NCI-H748 (cell line): ENCODE data around the gene MAP3K3.

Experiments
- DNase-seq: peaks from one replicate; lab custom pipeline; 2025; ENCODE audit not compliant: unreplicated experiment; lab: John Stamatoyannopoulos, UW

MAP3K3 gene

GRCh38 chr17:63621684-63622573 is at the start of gene MAP3K3:
Gene MAP3K3 (plus strand): TSS chr17:63622417. CDS start chr17:63622760, 343 bp downstream.
- DNase-seq: peak; percentile 100

- no peak for DNase-seq
Observed at GRCh38 chr17:63573634-63574033, 48.6 kb upstream of the MAP3K3 start.

DNA sequence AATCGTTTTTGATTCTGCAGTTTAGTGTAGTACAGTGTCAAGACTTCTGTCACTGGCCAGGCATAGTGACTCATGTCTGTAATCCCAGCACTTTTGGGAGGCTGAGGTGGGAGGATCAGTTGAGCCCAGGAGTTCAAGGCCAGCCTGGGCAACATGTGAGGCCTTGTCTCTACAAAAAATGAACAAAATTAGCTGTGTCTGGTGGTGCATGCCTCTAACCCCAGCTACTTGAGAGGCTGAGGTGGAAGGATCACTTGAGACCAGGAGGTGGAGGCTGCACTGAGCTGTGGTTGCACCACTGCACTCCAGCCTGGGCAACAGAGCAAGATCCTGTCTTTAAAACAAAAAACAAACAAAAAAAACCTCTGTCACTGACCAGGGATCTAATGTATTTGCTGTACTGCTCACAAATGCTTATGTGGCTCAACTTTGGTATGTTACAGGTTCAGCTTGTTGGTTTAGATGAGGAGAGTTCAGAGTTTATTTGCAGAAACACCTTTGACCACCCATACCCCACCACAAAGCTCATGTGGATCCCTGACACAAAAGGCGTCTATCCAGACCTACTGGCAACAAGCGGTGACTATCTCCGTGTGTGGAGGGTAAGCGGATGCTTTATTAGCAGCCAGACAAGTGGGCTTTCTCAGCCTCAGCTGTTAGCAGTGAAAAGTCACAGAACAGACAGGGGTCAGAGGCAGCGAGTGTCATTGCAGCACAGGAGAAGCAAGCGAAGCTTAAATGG is 44.0 kb upstream of the MAP3K3 start:
- no peak for DNase-seq

DNA sequence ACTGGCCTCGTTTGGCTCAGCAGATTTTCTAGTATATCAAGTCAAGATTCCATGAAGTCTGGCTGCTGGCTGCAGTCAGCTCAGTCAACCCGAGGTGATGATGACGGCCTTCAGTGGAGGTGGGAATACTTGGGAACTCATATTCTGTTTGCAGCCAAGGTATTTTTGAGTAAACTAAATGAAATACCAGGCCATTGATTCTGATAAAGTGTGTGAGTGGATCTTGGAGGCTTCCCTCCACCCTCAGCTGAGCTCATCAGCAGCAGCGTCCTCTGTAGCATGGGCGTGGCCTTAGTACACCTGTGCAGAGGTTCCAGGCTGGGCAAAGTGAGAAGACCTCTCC is 43.5 kb upstream of the MAP3K3 start:
- no peak for DNase-seq

GRCh38 chr17:63579633-63580032 is 42.6 kb upstream of the MAP3K3 start:
- no peak for DNase-seq

DNA sequence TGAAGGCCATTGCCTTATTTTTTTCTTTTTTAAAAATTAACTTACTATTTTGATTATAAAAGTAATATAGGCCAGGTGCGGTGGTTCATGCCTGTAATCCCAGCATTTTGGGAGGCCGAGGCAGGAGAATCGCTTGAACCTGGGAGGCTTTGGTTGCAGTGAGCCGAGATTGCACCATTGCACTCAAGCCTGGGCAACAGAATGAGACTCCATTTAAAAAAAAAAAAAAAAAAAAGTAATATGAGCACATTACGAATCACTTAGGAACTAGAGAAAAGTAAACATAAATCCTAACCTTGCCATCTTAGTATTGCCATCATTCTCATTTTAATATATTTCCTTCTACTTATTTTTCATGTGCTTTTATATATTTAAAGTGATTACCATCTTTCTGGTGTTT is 34.4 kb upstream of the MAP3K3 start:
- no peak for DNase-seq

GRCh38 chr17:63588797-63589196 is 33.4 kb upstream of the MAP3K3 start:
- DNase-seq: no peak

DNA sequence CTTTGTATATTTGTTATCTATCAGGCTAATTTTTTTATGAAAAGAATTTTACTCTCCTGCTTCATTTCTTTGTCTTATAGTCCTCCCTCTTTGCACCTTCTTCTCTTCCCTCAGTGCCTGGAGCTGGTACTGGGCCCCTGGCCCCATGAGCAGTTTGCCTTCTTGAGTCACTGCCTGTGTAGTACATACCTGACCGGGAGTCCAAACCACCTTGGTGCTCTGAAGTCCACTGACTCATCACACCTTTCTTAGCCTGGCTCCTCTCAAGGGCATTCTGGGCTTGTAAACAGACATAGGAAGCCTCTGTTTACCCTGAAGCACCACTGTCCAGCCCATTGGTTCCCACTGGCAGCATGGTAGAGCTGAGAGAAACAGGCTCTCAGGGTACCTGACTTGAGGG is 32.6 kb upstream of the MAP3K3 start:
- DNase-seq: no peak

- no peak for DNase-seq
Observed at GRCh38 chr17:63592797-63593196, 29.4 kb upstream of the MAP3K3 start.

DNA sequence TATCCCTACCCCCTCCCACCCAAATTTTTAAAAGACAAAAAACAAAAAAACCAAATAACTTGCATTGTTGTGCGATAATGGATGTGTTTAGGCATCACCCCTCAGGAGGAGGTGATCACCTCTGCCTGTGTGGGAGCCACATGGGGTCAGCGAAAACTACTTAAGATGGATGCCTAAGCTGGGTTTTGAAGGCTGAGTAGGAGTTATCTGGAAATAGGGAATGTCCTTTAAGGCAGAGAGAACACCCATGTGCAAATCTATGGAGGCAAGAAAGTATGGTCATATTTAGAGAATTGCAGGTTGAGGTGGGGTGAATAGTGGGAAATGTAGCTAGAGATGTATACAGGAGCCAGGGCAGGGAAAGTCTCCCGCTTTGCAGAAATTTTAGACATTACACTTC is 27.1 kb upstream of the MAP3K3 start:
- DNase-seq: no peak

DNA sequence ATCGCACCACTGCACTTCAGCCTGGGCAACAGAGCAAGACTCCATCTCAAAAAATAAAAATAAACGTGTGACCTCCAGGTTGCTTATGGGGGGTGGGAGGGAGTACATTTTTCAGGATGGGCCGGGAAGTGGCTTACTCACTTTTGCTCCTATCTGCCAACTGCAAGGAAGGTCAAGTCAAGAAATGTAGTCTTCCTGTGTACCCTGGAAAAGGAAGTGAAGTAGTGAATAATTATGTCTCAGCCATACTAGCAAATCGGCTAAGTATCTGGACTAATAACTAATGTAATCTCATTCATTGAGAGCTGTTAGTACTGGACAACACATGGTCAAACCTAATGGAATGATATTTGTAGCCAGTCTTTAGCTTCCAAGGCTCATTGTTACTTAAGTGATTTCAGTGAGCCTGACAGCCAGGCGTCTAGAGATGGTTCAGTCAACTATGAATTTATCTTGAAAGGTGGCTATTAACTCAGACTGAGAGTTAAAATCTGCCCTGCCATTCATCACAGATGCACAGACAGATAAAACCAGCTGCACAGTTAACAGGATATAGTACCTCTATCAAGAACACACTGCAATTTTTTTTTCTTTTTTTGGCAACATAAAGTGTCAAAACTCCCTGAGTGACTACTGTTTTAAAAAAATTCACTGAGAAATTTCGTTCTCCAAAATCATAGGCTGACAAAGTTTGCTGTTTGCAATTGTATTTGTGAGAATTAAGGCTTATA is 25.2 kb upstream of the MAP3K3 start:
- DNase-seq: no peak

GRCh38 chr17:63598281-63598680 is 23.9 kb upstream of the MAP3K3 start:
- no peak for DNase-seq

GRCh38 chr17:63600569-63601438 is 21.4 kb upstream of the MAP3K3 start, which contains the start of gene TACO1:
Gene TACO1 (plus strand): TSS chr17:63600895. CDS start chr17:63601084, 189 bp downstream.
- DNase-seq: peak; percentile 87

GRCh38 chr17:63601439-63602371 is 20.5 kb upstream of the MAP3K3 start:
- DNase-seq: peak; percentile 32

GRCh38 chr17:63609816-63610573 is 12.2 kb upstream of the MAP3K3 start:
- DNase-seq: no peak

DNA sequence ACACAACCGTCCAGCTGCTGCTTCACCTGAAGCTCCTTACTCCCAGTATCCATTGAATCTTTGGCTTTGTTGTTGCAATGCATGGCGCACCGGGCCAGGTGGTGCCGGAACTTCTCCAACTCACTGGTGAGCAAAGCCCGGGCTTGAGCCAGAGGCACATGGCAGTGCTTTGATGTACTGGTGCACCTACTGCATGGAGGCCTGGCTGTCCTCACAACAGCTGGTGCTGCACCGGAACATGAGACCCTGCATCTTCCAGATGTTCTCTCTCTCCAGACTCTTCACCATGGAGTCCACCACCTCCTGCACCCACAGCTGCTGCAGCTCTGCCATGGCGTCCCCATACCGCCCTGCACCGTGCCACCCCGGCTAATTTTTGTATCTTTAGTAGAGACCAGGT is 11.4 kb upstream of the MAP3K3 start:
- no peak for DNase-seq

DNA sequence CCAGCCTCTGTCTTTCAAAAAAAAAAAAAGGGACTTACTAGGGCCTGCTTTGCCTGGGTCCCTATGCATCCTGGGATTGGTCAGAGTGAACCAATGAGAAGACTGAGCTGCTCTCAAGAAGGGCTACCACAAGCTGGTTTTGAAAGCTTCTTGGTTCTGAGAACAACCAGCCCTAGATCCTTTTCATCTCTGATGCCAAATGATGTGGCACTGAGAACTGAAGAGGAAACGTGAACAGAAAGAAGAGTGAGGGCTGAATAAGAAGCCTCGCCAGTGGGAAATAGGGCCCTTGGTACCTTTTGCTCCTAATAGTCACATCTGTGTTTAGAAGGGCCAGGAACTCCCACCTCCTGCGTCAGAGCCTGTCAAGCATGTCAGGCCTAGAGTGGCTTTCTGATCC is 10.9 kb upstream of the MAP3K3 start:
- no peak for DNase-seq

GRCh38 chr17:63613663-63614062 is 8.6 kb upstream of the MAP3K3 start:
- no peak for DNase-seq

DNA sequence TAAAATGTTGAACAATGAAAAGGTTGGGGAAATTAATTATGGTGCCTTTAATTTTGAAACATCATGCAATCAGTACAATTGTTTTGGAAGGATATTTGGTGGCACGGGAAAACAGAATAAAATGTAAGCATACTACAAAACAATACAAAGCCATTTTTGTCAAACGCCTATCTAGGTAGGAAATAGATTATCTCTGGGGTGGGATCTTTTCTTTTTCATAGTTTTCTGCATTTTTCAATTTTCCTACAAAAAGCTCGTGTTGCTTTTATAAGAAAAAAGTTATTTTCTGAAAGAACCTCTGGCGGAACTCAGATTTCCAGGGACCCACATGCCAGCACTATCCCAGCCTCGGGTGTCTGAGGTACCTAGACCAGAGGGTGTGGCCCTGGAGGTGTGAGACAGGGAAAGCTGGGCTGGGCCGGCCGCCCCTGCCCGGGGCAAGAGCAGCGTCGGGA is 961 bp upstream of the MAP3K3 start:
- DNase-seq: no peak
